GM18867 (cell line): Measurements from ENCODE around the gene FUT2.
A peak's percentile ranks its signal among the peaks of the same experiment; 100 is the strongest.

Experiments used
- ATAC-seq: cut with Tn5 transposase; IDR thresholded peaks from one replicate; pipeline ENCODE4 v1.9.1; 2021; ENCODE audit warnings: mild to moderate bottlenecking, moderate library complexity; ENCODE audit not compliant: unreplicated experiment

Gene FUT2

GRCh38 chr19:48724796-48725753 is 29.3 kb downstream of the FUT2 start:
- ATAC-seq = no peak

GRCh38 chr19:48726556-48726955 is 30.8 kb downstream of the FUT2 start:
- no peak for ATAC-seq

- no peak for ATAC-seq
Observed at GRCh38 chr19:48728911-48729664, 33.3 kb downstream of the FUT2 start.

GRCh38 chr19:48731452-48731851 is 35.7 kb downstream of the FUT2 start:
- no peak for ATAC-seq

GRCh38 chr19:48734625-48735024 is 38.9 kb downstream of the FUT2 start:
- ATAC-seq = no peak

GRCh38 chr19:48735031-48735615 is 39.4 kb downstream of the FUT2 start:
- ATAC-seq = no peak

- no peak for ATAC-seq
Observed at GRCh38 chr19:48737360-48737998, 41.7 kb downstream of the FUT2 start.

GRCh38 chr19:48738557-48739403 is 43.0 kb downstream of the FUT2 start:
- ATAC-seq = peak; percentile 89

GRCh38 chr19:48739404-48740163 is 43.8 kb downstream of the FUT2 start:
- ATAC-seq = no peak

- no peak for ATAC-seq
Observed at GRCh38 chr19:48740164-48740972, 44.6 kb downstream of the FUT2 start, which contains the start of gene RASIP1. Gene RASIP1 (minus strand): TSS chr19:48740610. CDS start chr19:48740282, 328 bp downstream.

- no peak for ATAC-seq
Observed at GRCh38 chr19:48741129-48741999, 45.6 kb downstream of the FUT2 start.

GRCh38 chr19:48742096-48742495 is 46.3 kb downstream of the FUT2 start:
- ATAC-seq = no peak

- ATAC-seq = no peak
Observed at GRCh38 chr19:48745208-48745995, 49.6 kb downstream of the FUT2 start.

GRCh38 chr19:48746110-48746509 is 50.3 kb downstream of the FUT2 start:
- ATAC-seq = no peak

GRCh38 chr19:48746738-48747575 is 51.2 kb downstream of the FUT2 start, which contains the start of gene IZUMO1:
Gene IZUMO1 (minus strand): TSS chr19:48746909. CDS start chr19:48745859, 1,050 bp downstream.
- no peak for ATAC-seq
